Kasumi-1 (cell line): ENCODE measurements around the gene ADCY2.

ENCODE experiments used
- DNase-seq, 2 experiments: peaks; one replicate each; lab custom pipeline; 2025; lab: John Stamatoyannopoulos, UW

The ADCY2 gene

GRCh38 chr5:7395947-7396712 lies at the start of gene ADCY2:
Gene ADCY2 (plus strand): TSS chr5:7396138. CDS start chr5:7396297, 159 bp downstream.
- no peak for DNase-seq

GRCh38 chr5:7347377-7347776 lies 48.6 kb upstream of the ADCY2 start:
- no peak for DNase-seq

GRCh38 chr5:7348168-7348854 lies 47.6 kb upstream of the ADCY2 start:
- DNase-seq: no peak

GRCh38 chr5:7361593-7361992 lies 34.3 kb upstream of the ADCY2 start:
- no peak for DNase-seq

- no peak for DNase-seq
These were observed 32.8 kb upstream of the ADCY2 start for GRCh38 chr5:7363067-7363677.

GRCh38 chr5:7364226-7364875 lies 31.6 kb upstream of the ADCY2 start:
- no peak for DNase-seq

GRCh38 chr5:7367780-7368179 lies 28.2 kb upstream of the ADCY2 start:
- no peak for DNase-seq

- DNase-seq: no peak
These were observed 23.5 kb upstream of the ADCY2 start for GRCh38 chr5:7372399-7372798.

- no peak for DNase-seq
These were observed 21.8 kb upstream of the ADCY2 start for GRCh38 chr5:7374186-7374585.

GRCh38 chr5:7375457-7375856 lies 20.5 kb upstream of the ADCY2 start:
- no peak for DNase-seq

- peak; percentile 49 to 67 for DNase-seq
These were observed 19.1 kb upstream of the ADCY2 start for GRCh38 chr5:7376871-7377270.

- peak; percentile 49 to 54 for DNase-seq
These were observed 18.2 kb upstream of the ADCY2 start for GRCh38 chr5:7377761-7378160.

GRCh38 chr5:7382588-7382987 lies 13.3 kb upstream of the ADCY2 start:
- DNase-seq: no peak

- no peak for DNase-seq
These were observed 10.3 kb upstream of the ADCY2 start for GRCh38 chr5:7385681-7386080.

GRCh38 chr5:7388553-7388952 lies 7.4 kb upstream of the ADCY2 start:
- no peak for DNase-seq

GRCh38 chr5:7391215-7391614 lies 4.7 kb upstream of the ADCY2 start:
- no peak for DNase-seq

- DNase-seq: peak; percentile 20 to 43
These were observed 3.9 kb upstream of the ADCY2 start for GRCh38 chr5:7391814-7392692.

- no peak for DNase-seq
These were observed 3.3 kb upstream of the ADCY2 start for GRCh38 chr5:7392693-7393024.

GRCh38 chr5:7393921-7394799 lies 1.8 kb upstream of the ADCY2 start:
- DNase-seq: peak in 1 of 2 experiments; percentile 10

- no peak for DNase-seq
These were observed 978 bp upstream of the ADCY2 start for GRCh38 chr5:7394889-7395431.
